ENCODE data around the gene LMAN2L. TPM values are rescaled to one million over a fixed set of nuclear protein-coding genes. Genes with fewer than 3 reads are reported as not detected.
A peak's percentile ranks its signal among the peaks of the same experiment; 100 is the strongest.

The LMAN2L gene
- total RNA-seq, 1 donor from 2014 or later, result 37.1 TPM

DNA sequence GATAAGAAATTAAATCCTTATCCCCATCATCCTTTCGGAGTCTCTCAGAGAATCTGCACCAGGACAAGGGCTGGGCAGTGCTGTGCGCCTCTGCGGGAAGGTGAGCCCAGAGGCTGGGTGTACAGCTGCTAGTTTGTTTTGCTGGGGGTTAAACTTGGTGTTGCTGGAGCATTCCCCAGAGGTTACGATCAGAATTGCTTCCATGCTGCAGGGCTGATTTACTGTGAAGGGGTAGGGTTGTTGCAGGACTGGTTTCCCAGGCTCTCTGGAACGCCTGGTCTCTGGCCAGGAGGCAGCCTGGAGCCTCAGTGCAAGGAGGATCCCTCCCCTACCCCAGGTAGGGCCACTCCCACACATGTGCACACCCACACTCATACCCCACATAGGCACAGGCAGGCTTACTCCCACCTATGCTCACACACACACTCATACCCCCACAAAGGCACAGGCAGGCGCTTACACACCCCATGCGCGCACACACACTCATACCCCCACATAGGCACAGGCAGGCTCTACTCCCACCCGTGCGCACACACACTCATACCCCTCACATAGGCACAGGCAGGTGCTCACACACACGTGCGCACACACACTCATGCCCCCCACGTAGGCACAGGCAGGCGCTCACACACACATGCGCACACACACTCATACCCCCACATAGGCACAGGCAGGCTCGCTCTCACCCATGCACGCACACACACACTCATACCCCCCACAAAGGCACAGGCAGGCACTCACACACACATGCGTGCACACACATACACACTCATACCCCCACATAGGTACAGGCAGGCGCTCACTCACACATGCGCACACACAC, 32.1 kb upstream of the LMAN2L start:
- peaks cover 28 to 52% (median 32%) of the 10 kb centered on the region in 3 donors for H3K4me1 ChIP-seq (ENCODE audit: control insufficient read depth in 3 of 3, insufficient read depth in 3 of 3, low read length in 3 of 3)
- no peaks in the 10 kb centered on the region for H3K9me3 ChIP-seq (ENCODE audit: control insufficient read depth in 3 of 3, low read length in 3 of 3)
- no peak overlapping the region for H3K4me3 ChIP-seq (ENCODE audit: low read length in 3 of 3)
- H3K9ac ChIP-seq (ENCODE audit: low read depth in 1 of 3, low read length in 3 of 3), result peak overlapping the region in 1 of 3 donors; percentile 8
- H3K27ac ChIP-seq (ENCODE audit: low read depth, low read length), result no peak overlapping the region
- H3K27me3 ChIP-seq (ENCODE audit: control insufficient read depth in 3 of 3, insufficient read depth in 3 of 3, low read length in 3 of 3), result no peaks in the 10 kb centered on the region
- H3K36me3 ChIP-seq (ENCODE audit: control insufficient read depth in 3 of 3, insufficient read depth in 3 of 3, low read length in 3 of 3), result no peaks in the 10 kb centered on the region

DNA sequence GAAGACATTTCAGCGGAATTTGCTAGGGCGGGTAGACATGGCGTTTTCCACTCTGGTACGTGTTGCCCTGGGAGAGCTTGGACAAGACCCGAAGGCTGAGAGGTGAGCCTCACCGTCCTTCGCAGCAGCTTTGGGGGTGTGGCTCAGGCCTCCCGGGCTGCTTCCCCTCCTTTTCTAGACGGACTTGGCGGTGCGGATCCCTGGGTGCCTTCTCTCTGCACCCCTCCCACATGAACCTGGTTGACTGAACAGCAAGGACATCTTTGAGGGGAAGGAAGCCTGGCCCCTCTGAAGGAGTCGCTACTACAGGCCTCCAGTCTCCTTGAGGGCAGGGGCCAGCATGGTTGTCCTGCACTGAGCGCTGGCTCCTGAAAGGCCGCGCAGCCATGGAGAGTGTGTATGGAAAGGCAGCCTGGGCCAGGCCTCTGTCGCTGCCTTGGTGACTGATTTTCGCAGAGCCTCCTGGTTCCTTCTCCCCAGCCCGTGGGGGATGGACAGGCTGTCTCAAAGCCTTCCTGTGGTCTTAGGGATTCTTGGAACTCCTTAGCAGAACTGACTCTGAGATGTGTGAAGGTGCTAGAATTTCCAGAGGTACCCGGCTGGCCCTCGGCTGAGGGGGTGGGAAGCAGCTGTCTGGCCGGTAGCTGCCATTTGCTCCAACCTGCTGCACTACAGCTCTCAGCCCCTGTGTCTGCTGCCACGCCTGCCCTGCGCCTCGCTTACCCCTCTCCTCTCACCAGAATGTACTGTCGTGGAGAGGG, 30.8 kb upstream of the LMAN2L start:
- peak overlapping the region; percentile 69 for H3K27ac ChIP-seq (ENCODE audit: low read depth, low read length)
- H3K9me3 ChIP-seq (ENCODE audit: control insufficient read depth in 3 of 3, low read length in 3 of 3), result no peaks in the 10 kb centered on the region
- no peaks in the 10 kb centered on the region for H3K27me3 ChIP-seq (ENCODE audit: control insufficient read depth in 3 of 3, insufficient read depth in 3 of 3, low read length in 3 of 3)
- peak overlapping the region in 2 of 3 donors; percentile 19 to 25 for H3K4me3 ChIP-seq (ENCODE audit: low read length in 3 of 3)
- peaks cover 28 to 54% (median 32%) of the 10 kb centered on the region in 3 donors for H3K4me1 ChIP-seq (ENCODE audit: control insufficient read depth in 3 of 3, insufficient read depth in 3 of 3, low read length in 3 of 3)
- no peaks in the 10 kb centered on the region for H3K36me3 ChIP-seq (ENCODE audit: control insufficient read depth in 3 of 3, insufficient read depth in 3 of 3, low read length in 3 of 3)
- H3K9ac ChIP-seq (ENCODE audit: low read depth in 1 of 3, low read length in 3 of 3), result peak overlapping the region in 2 of 3 donors; percentile 65 to 70

DNA sequence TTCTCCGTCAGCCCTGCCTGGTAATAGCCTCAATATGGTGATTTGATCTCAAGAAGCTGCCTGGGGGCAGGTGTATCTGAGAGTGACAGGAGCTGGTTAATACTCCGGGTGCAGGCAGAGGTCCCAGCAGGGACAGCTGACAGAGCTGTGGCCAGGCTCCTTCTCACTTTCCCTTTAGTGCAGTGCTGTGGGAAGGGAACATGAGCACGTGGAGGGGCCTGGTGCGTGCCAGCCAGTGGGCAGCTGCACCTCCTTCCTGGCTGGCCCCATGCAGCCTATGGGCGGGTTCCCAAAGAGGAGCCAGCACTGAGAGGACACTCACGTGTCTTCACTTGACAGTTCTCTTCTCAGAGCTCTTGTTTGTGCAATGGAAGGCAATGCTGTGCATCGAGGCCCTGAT, 29.9 kb upstream of the LMAN2L start:
- Histone ChIP-seq H3K27me3 (ENCODE audit: control insufficient read depth in 3 of 3, insufficient read depth in 3 of 3, low read length in 3 of 3) (no peaks in the 10 kb centered on the region), H3K9me3 (ENCODE audit: control insufficient read depth in 3 of 3, low read length in 3 of 3) (no peaks in the 10 kb centered on the region), H3K4me3 (ENCODE audit: low read length in 3 of 3) (peak overlapping the region; percentile 31 to 77 (median 64)), H3K27ac (ENCODE audit: low read depth, low read length) (peak overlapping the region; percentile 69), H3K4me1 (ENCODE audit: control insufficient read depth in 3 of 3, insufficient read depth in 3 of 3, low read length in 3 of 3) (peaks cover 28 to 50% (median 32%) of the 10 kb centered on the region in 3 donors), H3K9ac (ENCODE audit: low read depth in 1 of 3, low read length in 3 of 3) (peak overlapping the region; percentile 33 to 80 (median 34)), H3K36me3 (ENCODE audit: control insufficient read depth in 3 of 3, insufficient read depth in 3 of 3, low read length in 3 of 3) (no peaks in the 10 kb centered on the region)

DNA sequence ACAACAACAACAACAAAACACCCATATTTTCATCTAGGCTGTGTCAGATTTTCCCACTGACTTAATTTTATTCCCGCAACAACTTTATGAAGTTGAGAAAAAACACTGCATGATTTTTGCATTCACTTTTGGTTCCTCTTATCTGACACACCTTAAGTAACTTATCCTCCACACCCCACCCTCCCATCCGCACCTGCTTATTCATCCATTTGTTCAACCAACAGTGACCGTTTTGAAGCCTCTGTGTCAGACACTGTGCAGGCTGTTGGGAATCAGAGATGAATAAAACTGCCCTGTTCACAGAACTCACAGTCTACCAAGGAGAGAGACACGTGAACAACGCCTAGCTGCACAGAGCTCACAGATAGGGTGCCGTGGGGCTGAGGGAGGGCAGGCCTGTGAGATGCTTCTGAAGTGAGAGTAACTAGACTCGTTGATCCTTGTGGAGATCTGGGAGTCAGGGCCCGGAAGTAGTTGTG, 28.3 kb upstream of the LMAN2L start:
- Histone ChIP-seq H3K9me3 (ENCODE audit: control insufficient read depth in 3 of 3, low read length in 3 of 3) (no peaks in the 10 kb centered on the region), H3K4me3 (ENCODE audit: low read length in 3 of 3) (no peak overlapping the region), H3K27ac (ENCODE audit: low read depth, low read length) (no peak overlapping the region), H3K27me3 (ENCODE audit: control insufficient read depth in 3 of 3, insufficient read depth in 3 of 3, low read length in 3 of 3) (no peaks in the 10 kb centered on the region), H3K4me1 (ENCODE audit: control insufficient read depth in 3 of 3, insufficient read depth in 3 of 3, low read length in 3 of 3) (peaks cover 42 to 54% (median 43%) of the 10 kb centered on the region in 3 donors), H3K9ac (ENCODE audit: low read depth in 1 of 3, low read length in 3 of 3) (no peak overlapping the region), H3K36me3 (ENCODE audit: control insufficient read depth in 3 of 3, insufficient read depth in 3 of 3, low read length in 3 of 3) (no peaks in the 10 kb centered on the region)

DNA sequence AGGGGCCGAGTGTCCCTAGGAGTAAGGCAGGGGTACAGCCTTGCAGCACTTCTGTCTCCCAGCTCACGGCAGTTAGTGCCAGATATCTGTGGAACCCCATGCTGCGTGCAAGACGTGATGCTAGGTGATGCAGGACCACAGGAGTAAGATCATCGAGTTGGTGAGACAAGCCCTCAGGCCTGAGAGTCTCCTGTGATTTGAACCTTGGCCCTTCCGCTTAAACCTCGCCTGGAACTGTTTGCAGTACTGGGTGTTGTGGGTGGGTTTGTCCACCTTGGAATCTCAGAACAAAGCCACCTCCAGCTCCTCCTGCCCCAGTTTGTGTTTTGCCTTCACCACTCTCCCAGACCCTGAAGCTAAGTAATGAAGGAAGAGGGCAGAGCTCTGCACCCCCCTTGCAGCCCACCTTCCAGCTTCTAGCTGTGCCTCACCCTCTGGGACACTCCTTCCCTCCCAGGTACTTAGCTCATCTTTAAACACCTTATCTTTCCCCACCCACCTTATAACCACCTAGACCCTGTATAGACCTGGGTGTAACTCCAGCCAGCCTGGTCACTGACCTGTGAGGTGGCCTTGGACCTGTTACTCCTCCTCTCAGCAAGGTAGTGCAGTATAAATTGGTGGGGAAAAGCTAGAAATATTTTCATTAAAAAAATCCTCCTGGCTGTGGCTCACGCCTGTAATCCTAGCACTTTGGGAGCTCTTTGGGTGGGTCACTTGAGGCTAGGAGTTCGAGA, 27.4 kb upstream of the LMAN2L start:
- H3K4me3 ChIP-seq (ENCODE audit: low read length in 3 of 3), result no peak overlapping the region
- H3K4me1 ChIP-seq (ENCODE audit: control insufficient read depth in 3 of 3, insufficient read depth in 3 of 3, low read length in 3 of 3), result peaks cover 44 to 54% (median 46%) of the 10 kb centered on the region in 3 donors
- H3K27me3 ChIP-seq (ENCODE audit: control insufficient read depth in 3 of 3, insufficient read depth in 3 of 3, low read length in 3 of 3), result no peaks in the 10 kb centered on the region
- H3K9me3 ChIP-seq (ENCODE audit: control insufficient read depth in 3 of 3, low read length in 3 of 3), result no peaks in the 10 kb centered on the region
- no peak overlapping the region for H3K27ac ChIP-seq (ENCODE audit: low read depth, low read length)
- H3K9ac ChIP-seq (ENCODE audit: low read depth in 1 of 3, low read length in 3 of 3), result no peak overlapping the region
- H3K36me3 ChIP-seq (ENCODE audit: control insufficient read depth in 3 of 3, insufficient read depth in 3 of 3, low read length in 3 of 3), result no peaks in the 10 kb centered on the region

DNA sequence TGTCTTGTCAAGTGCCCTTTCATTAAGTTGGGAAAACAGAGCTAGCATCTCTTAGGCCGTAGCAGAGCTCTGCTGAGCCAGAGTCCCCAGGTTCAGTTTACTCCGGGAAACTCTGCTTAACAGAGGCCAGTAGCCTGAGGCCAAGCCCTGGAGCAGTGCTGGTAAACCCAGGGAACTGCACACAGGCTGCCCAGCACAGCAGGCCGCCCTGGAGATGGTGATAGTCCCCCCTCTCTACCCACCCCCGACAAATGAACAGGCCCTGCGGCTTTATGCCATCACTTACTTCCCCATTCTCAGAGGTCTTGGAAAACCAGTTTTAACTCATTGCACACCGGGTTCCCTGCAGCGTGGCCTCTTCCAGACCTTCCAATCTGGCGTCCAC, 24.4 kb upstream of the LMAN2L start:
- Histone ChIP-seq H3K4me3 (ENCODE audit: low read length in 3 of 3) (peak overlapping the region; percentile 14 to 77 (median 56)), H3K36me3 (ENCODE audit: control insufficient read depth in 3 of 3, insufficient read depth in 3 of 3, low read length in 3 of 3) (peaks cover 0 to 2% (median 0%) of the 10 kb centered on the region in 3 donors), H3K27ac (ENCODE audit: low read depth, low read length) (peak overlapping the region; percentile 45), H3K9ac (ENCODE audit: low read depth in 1 of 3, low read length in 3 of 3) (peak overlapping the region; percentile 57 to 80 (median 60)), H3K4me1 (ENCODE audit: control insufficient read depth in 3 of 3, insufficient read depth in 3 of 3, low read length in 3 of 3) (peaks cover 40 to 49% (median 40%) of the 10 kb centered on the region in 3 donors), H3K9me3 (ENCODE audit: control insufficient read depth in 3 of 3, low read length in 3 of 3) (no peaks in the 10 kb centered on the region), H3K27me3 (ENCODE audit: control insufficient read depth in 3 of 3, insufficient read depth in 3 of 3, low read length in 3 of 3) (no peaks in the 10 kb centered on the region)

DNA sequence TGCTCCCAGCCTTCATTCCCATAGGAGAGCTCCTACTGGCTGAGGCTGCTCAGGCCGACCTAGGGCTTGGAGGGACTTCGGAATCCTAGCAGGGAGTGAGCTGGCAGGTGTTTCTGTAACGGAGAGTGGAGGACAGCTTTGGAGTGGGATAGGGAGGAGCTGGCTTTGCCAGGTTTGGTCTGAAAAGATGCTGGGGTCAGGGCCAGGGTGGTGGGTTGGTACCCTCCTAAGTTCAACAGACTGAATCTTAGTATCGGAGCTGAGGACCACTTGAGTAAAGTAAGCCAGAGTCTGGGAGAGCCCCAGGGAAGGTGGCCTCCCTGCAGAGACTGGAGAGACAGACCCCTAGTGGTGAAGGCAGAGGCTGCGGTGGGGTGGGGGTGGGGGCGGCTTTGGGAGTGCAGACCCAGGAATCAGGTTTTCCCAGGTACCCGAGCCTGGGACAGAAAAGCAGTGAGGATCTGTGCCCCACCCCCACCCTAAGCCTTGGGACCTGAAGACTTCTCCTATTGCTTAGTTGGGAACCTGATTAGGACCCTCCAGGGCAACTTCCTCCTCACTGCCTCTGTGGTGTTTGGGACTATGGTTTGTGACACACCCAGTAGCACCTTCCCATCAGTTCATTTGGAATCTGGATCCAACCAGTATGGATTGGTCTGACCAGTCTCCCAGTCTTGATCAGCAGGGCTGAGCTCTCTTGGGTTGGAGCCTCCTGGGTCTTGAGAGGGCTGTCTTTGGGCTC, 23.8 kb upstream of the LMAN2L start:
- H3K4me3 ChIP-seq (ENCODE audit: low read length in 3 of 3), result peak overlapping the region; percentile 77 to 98 (median 95)
- peak overlapping the region; percentile 45 for H3K27ac ChIP-seq (ENCODE audit: low read depth, low read length)
- H3K4me1 ChIP-seq (ENCODE audit: control insufficient read depth in 3 of 3, insufficient read depth in 3 of 3, low read length in 3 of 3), result peaks cover 40 to 48% (median 40%) of the 10 kb centered on the region in 3 donors
- peaks cover 0 to 2% (median 0%) of the 10 kb centered on the region in 3 donors for H3K36me3 ChIP-seq (ENCODE audit: control insufficient read depth in 3 of 3, insufficient read depth in 3 of 3, low read length in 3 of 3)
- no peaks in the 10 kb centered on the region for H3K27me3 ChIP-seq (ENCODE audit: control insufficient read depth in 3 of 3, insufficient read depth in 3 of 3, low read length in 3 of 3)
- H3K9me3 ChIP-seq (ENCODE audit: control insufficient read depth in 3 of 3, low read length in 3 of 3), result no peaks in the 10 kb centered on the region
- peak overlapping the region; percentile 60 to 80 (median 65) for H3K9ac ChIP-seq (ENCODE audit: low read depth in 1 of 3, low read length in 3 of 3)

DNA sequence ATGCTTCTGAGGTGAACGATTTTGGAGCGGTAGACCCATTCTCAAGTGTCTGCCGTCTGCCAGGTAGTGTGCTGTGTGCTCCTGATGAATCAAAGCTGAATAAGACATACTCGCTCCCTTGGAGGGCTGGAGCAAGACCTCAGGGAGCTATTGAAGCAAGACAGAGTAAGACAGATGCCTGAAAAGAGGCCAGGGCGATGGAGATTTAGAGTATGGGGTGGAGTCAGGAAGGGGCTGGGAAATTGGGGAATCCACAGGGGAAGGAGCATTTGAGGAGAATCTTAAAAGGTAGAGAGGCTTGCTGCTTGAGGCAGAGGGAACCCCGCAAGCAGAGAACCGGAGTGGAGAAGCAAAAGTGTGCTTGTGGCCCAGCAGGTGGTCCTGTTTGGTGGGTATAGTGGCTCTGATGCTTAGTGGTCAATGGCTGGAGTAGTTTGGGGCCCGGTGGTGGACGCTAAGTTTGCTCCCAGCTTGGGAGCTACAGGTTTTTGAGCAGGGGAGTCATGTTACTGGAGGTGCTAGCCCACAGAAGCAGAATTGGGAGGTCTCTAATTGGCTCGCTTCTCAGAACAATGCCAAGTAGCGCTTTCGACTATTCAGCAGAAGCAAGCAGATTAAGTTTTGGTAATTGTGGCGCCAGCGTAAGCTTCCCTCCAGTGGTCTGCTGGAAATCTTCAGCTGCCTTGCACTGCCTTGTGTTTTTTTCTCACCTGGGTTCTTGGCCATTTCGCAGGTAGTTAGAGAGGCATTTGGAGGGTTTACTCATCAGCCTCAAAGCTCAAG, 22.9 kb upstream of the LMAN2L start:
- peak overlapping the region; percentile 77 to 98 (median 95) for H3K4me3 ChIP-seq (ENCODE audit: low read length in 3 of 3)
- no peaks in the 10 kb centered on the region for H3K27me3 ChIP-seq (ENCODE audit: control insufficient read depth in 3 of 3, insufficient read depth in 3 of 3, low read length in 3 of 3)
- H3K27ac ChIP-seq (ENCODE audit: low read depth, low read length), result peak overlapping the region; percentile 12
- peaks cover 0 to 2% (median 0%) of the 10 kb centered on the region in 3 donors for H3K36me3 ChIP-seq (ENCODE audit: control insufficient read depth in 3 of 3, insufficient read depth in 3 of 3, low read length in 3 of 3)
- H3K9ac ChIP-seq (ENCODE audit: low read depth in 1 of 3, low read length in 3 of 3), result peak overlapping the region; percentile 60 to 80 (median 72)
- peaks cover 40 to 48% (median 40%) of the 10 kb centered on the region in 3 donors for H3K4me1 ChIP-seq (ENCODE audit: control insufficient read depth in 3 of 3, insufficient read depth in 3 of 3, low read length in 3 of 3)
- no peaks in the 10 kb centered on the region for H3K9me3 ChIP-seq (ENCODE audit: control insufficient read depth in 3 of 3, low read length in 3 of 3)
